NCI-H2029 treated with DMSO at 0.1 percent for 48 hours (cell line): Measurements from ENCODE around the gene TBC1D1.

Experiments
- DNase-seq: peaks from one replicate; lab custom pipeline; 2025; lab: John Stamatoyannopoulos, UW

TBC1D1 gene

GRCh38 chr4:38082424-38083385 is 191.8 kb downstream of the TBC1D1 start:
- no peak for DNase-seq

- no peak for DNase-seq
These were observed 194.2 kb downstream of the TBC1D1 start for GRCh38 chr4:38084877-38085711.

GRCh38 chr4:38085751-38086150 is 194.9 kb downstream of the TBC1D1 start:
- no peak for DNase-seq

GRCh38 chr4:38086151-38086848 is 195.4 kb downstream of the TBC1D1 start:
- DNase-seq: no peak

- no peak for DNase-seq
These were observed 196.0 kb downstream of the TBC1D1 start for GRCh38 chr4:38086849-38087226.

GRCh38 chr4:38088321-38088720 is 197.4 kb downstream of the TBC1D1 start:
- DNase-seq: no peak

- no peak for DNase-seq
These were observed 199.1 kb downstream of the TBC1D1 start for GRCh38 chr4:38089961-38090360.

- DNase-seq: no peak
These were observed 199.8 kb downstream of the TBC1D1 start for GRCh38 chr4:38090455-38091246.

- no peak for DNase-seq
These were observed 200.8 kb downstream of the TBC1D1 start for GRCh38 chr4:38091636-38092035.

GRCh38 chr4:38092701-38093100 is 201.8 kb downstream of the TBC1D1 start:
- DNase-seq: no peak

- DNase-seq: no peak
These were observed 203.5 kb downstream of the TBC1D1 start for GRCh38 chr4:38094419-38094818.

GRCh38 chr4:38095691-38096090 is 204.8 kb downstream of the TBC1D1 start:
- no peak for DNase-seq

- DNase-seq: no peak
These were observed 206.9 kb downstream of the TBC1D1 start for GRCh38 chr4:38097818-38098217.

GRCh38 chr4:38099020-38099600 is 208.2 kb downstream of the TBC1D1 start:
- no peak for DNase-seq

- DNase-seq: no peak
These were observed 209.1 kb downstream of the TBC1D1 start for GRCh38 chr4:38099908-38100407.

- no peak for DNase-seq
These were observed 209.8 kb downstream of the TBC1D1 start for GRCh38 chr4:38100474-38101255.

- DNase-seq: no peak
These were observed 210.7 kb downstream of the TBC1D1 start for GRCh38 chr4:38101563-38101962.

- no peak for DNase-seq
These were observed 212.2 kb downstream of the TBC1D1 start for GRCh38 chr4:38102957-38103588.

GRCh38 chr4:38105475-38106220 is 214.8 kb downstream of the TBC1D1 start:
- DNase-seq: peak; percentile 29
